Measurements from ENCODE around the gene ELANE.
"Not testable (repeated sequence)": the region's sequence is repeated elsewhere in the genome, so short reads cannot be mapped to it uniquely, and the experiment has no call there.

Gene ELANE

DNA sequence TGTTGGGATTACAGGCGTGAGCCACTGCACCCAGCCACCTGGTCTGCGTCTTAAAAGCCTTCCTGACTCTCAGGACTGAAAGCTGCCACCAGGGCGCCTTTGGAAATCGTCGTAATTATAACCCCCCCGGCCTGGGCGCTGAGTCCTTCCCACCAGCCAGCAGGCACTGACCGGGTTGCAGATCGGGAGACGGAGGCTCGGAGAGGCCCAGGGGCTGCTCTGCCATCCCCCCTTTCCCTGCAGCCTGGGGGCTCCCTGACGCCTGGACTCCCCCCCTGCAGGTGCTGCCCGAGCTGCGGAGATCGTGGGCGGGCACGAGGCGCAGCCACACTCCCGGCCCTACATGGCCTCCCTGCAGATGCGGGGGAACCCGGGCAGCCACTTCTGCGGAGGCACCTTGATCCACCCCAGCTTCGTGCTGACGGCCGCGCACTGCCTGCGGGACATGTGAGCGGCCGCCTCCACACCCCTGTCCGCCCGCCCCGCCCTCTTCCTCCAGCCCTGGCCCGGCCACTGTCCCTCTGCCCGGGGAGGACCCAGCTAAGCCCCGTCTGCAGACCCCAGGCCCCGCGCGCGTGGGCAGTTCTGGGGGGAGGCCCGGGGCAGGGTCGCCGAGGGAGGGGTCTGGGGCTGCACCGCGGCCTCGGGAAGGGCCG lies 8.8 kb upstream of the ELANE start:
- no peak overlapping the region for H3K4me3 ChIP-seq (ENCODE audit: low read depth, low read length)
- TF ChIP-seq, protein P1, sequence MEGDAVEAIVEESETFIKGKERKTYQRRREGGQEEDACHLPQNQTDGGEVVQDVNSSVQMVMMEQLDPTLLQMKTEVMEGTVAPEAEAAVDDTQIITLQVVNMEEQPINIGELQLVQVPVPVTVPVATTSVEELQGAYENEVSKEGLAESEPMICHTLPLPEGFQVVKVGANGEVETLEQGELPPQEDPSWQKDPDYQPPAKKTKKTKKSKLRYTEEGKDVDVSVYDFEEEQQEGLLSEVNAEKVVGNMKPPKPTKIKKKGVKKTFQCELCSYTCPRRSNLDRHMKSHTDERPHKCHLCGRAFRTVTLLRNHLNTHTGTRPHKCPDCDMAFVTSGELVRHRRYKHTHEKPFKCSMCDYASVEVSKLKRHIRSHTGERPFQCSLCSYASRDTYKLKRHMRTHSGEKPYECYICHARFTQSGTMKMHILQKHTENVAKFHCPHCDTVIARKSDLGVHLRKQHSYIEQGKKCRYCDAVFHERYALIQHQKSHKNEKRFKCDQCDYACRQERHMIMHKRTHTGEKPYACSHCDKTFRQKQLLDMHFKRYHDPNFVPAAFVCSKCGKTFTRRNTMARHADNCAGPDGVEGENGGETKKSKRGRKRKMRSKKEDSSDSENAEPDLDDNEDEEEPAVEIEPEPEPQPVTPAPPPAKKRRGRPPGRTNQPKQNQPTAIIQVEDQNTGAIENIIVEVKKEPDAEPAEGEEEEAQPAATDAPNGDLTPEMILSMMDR (IDR thresholded peaks at IDR 0.05; ENCODE audit: low read depth, low read length, missing control alignments): no peak
- no peak for DNase-seq (ENCODE audit: low read depth)
- in situ Hi-C loops (cut with HindIII; ENCODE audit: low sequenced_read_pairs): no loop called here

DNA sequence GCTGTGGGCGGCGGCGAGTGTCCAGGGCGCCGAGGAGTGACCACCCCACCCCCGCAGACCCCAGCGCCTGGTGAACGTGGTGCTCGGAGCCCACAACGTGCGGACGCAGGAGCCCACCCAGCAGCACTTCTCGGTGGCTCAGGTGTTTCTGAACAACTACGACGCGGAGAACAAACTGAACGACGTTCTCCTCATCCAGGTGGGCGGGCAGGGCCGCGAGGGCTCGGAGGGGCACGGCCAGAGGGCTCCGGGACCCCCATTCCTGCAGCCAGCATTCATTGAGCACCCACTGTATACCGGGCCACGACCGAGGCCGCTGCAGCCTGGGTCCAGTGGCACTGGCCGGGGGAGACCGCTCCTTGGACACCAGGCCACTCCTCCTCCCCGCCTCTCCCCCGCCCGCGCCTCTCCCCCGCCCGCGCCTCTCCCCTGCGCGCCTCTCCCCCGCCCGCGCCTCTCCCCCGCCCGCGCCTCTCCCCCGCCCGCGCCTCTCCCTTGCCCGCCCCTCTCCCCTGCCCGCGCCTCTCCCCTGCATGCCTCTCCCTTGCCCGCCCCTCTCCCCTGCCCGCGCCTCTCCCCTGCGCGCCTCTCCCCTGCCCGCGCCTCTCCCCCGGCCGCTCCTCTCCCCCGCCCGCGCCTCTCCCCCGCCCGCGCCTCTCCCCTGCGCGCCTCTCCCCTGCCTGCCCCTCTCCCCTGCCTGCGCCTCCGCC lies 8.1 kb upstream of the ELANE start:
- TF ChIP-seq, protein P1 (IDR thresholded peaks at IDR 0.05; ENCODE audit: low read depth, low read length, missing control alignments): no peak
- H3K4me3 ChIP-seq (ENCODE audit: low read depth, low read length): no peak overlapping the region
- no peak for DNase-seq (ENCODE audit: low read depth)
- in situ Hi-C loops (cut with HindIII; ENCODE audit: low sequenced_read_pairs): no loop called here

DNA sequence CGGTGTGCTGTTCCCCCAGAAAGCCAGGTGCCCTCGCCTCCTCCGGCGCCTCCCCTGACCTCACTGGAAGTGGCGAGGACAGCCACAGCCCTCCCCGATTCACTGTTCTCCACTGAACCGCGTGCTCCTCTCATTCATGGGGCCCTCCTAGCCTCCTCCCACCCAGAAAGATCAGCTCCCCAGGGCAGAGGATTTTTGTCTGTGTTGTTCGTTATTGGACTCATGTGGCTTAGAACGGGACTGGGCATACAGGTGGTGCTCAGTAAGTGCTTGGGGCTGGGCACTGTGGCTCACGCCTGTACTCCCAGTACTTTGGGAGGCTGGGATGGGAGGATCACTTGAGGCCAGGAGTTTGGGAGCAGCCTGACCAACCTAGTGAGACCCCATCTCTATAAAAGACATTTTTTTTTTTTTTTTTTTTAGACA lies 7.5 kb upstream of the ELANE start:
- no peak for DNase-seq (ENCODE audit: low read depth)
- TF ChIP-seq, protein P1 (IDR thresholded peaks at IDR 0.05; ENCODE audit: low read depth, low read length, missing control alignments): no peak
- H3K4me3 ChIP-seq (ENCODE audit: low read depth, low read length): no peak overlapping the region
- in situ Hi-C loops (cut with HindIII; ENCODE audit: low sequenced_read_pairs): no loop called here

DNA sequence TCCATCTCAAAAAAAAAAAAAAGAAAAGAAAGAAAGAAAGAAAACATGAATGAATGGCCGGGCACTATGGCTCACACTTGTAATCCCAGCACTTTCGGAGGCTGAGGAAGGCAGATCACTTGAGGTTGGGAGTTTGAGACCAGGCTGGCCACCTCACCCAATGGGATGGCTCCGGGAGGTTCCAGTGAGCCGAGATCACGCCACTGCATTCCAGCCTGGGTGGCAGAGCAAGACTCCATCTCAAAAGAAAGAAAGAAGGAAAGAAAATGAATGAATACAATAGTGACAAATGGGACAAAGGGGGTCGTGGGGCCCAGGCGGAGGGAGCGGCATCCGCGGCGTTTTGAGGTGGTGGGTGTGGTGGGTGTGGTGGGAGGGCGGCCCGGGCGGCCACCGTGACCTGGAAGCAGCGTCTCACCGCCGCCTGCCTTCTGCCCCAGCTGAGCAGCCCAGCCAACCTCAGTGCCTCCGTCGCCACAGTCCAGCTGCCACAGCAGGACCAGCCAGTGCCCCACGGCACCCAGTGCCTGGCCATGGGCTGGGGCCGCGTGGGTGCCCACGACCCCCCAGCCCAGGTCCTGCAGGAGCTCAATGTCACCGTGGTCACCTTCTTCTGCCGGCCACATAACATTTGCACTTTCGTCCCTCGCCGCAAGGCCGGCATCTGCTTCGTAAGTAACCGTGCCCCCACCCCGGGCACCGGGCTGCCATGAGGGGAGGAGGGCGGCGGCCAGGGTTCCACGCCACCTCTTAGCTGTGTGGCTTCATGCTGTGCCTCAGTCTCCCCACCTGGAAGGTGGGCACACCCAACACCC lies 6.2 kb upstream of the ELANE start:
- DNase-seq (ENCODE audit: low read depth): no peak
- TF ChIP-seq, protein P1 (IDR thresholded peaks at IDR 0.05; ENCODE audit: low read depth, low read length, missing control alignments): no peak
- in situ Hi-C loops (cut with HindIII; ENCODE audit: low sequenced_read_pairs): no loop called here
- H3K4me3 ChIP-seq (ENCODE audit: low read depth, low read length): no peak overlapping the region

DNA sequence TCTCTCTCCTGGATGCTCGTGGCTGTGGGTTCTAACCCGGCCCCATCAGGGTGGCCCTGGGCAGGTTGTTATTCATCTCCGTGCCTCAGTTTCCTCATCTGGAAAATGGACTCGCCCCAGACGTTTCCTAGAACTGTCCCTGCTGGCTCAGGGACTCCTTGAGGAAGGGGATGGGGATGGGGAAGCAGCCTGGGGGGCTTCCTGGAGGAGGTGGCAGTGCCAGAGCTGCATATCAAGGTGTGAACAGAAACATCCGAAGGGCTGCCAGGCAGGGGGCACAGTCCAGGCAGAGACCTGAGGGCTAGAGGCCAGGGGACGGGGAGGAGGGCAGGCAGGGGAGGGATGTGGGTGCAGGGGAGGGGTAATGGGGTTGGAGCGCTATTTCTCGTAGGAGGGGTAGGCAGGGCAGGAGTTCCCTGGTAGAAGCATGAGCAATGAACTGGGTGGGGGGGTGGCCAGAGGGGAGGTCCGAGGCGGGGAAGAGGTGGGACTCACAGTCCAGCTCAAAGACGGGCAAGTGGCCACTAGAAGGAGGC lies 3.6 kb upstream of the ELANE start:
- in situ Hi-C loops (cut with HindIII; ENCODE audit: low sequenced_read_pairs): no loop called here
- H3K4me3 ChIP-seq (ENCODE audit: low read depth, low read length): no peak overlapping the region
- no peak for DNase-seq (ENCODE audit: low read depth)
- TF ChIP-seq, protein P1 (IDR thresholded peaks at IDR 0.05; ENCODE audit: low read depth, low read length, missing control alignments): no peak

DNA sequence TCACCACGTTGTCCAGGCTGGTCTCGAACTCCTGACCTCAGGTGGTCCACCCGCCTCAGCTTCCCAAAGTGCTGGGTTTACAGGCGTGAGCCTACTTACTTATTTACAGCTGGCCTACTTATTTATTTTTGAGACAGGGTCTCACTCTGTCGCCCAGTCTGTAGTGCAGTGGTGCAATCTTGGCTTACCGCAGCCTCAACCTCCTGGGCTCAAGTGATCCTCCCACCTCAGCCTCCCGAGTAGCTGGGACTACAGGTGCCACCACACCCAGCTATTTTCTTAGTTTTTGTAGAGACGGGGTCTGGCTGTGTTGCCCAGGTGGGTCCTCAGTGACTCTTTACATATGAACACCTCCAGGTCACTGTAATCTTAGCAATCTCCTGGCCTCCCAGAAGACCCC lies 2.9 kb upstream of the ELANE start:
- in situ Hi-C loops (cut with HindIII; ENCODE audit: low sequenced_read_pairs); H3K4me3 ChIP-seq (ENCODE audit: low read depth, low read length); DNase-seq (ENCODE audit: low read depth): not testable (repeated sequence)

All from astrocyte of the cerebellum (primary cell).